RPMI7951 (cell line): Measurements from ENCODE around the gene KCNMA1. TPM values are rescaled to one million over a fixed set of nuclear protein-coding genes. Genes with fewer than 3 reads are reported as not detected.
"Not testable (repeated sequence)": the region's sequence is repeated elsewhere in the genome, so short reads cannot be mapped to it uniquely, and the experiment has no call there.

Source experiments
- DNase-seq: peaks from one replicate; pipeline ENCODE4 v3.0.0-alpha.2; 2012; ENCODE audit warnings: low read depth
- total RNA-seq: library from RNA; depleted of rRNA; stranded (reverse); fragments of >200 nt; shearing (Covaris generic); gene quantifications from 2 replicates; pipeline ENCODE4 v1.2.3, GENCODE V29; 2014; rRNA removed

KCNMA1 gene
- total RNA-seq, result 33.7 and 47.7 TPM in 2 replicates

- peak; percentile 61 for DNase-seq
Observed at GRCh38 chr10:77637532-77638320, at the start of gene KCNMA1. Gene KCNMA1 (minus strand): TSS chr10:77637808.

GRCh38 chr10:77686650-77687417 is 49.2 kb upstream of the KCNMA1 start:
- DNase-seq, result no peak

GRCh38 chr10:77686096-77686495 is 48.5 kb upstream of the KCNMA1 start:
- no peak for DNase-seq

GRCh38 chr10:77685432-77685831 is 47.8 kb upstream of the KCNMA1 start:
- DNase-seq, result no peak

GRCh38 chr10:77683088-77683432 is 45.5 kb upstream of the KCNMA1 start:
- not testable (repeated sequence) for DNase-seq

- no peak for DNase-seq
Observed at GRCh38 chr10:77682393-77683087, 44.9 kb upstream of the KCNMA1 start.

DNA sequence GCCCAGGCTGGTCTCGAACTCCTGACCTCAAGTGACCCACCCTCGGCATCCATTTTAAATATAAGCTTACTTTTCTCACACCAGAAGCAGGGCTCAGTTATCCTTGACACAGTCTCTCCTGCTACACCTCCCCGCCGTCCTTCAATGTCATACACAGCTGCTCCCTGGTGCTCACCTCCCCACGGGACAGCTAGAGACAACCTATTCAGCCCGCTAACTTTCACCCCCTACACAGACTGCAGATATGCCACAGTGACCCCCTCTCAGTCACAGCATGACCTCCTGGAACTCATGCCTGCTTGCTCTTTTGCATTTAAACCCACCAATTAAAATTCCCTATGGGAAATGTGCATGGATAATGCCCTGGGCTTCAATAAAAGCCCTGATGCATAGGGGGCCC is 44.2 kb upstream of the KCNMA1 start:
- DNase-seq, result no peak

DNA sequence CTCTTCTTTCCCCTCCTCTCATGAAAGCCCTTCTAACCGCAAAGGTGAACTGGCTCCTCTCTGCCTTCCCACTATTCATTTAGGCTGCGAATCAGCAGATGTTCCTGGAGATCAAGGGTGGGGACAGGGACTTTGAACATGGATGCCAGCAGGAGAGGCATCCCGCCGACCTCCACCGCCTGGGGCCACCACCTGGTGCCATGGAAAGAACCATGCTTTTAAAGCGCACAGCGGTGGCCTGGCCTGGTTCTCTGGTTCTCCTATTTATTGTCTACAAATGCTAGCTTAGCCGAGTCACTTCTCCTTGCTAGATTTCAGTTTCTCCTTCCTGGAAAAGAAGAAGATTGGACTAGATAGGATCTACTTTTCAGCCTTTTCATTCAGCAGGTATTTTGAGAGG is 43.2 kb upstream of the KCNMA1 start:
- DNase-seq, result no peak

- DNase-seq, result no peak
Observed at GRCh38 chr10:77680065-77680464, 42.5 kb upstream of the KCNMA1 start.

GRCh38 chr10:77679217-77679616 is 41.6 kb upstream of the KCNMA1 start:
- DNase-seq, result no peak

GRCh38 chr10:77678146-77678545 is 40.5 kb upstream of the KCNMA1 start:
- no peak for DNase-seq

DNA sequence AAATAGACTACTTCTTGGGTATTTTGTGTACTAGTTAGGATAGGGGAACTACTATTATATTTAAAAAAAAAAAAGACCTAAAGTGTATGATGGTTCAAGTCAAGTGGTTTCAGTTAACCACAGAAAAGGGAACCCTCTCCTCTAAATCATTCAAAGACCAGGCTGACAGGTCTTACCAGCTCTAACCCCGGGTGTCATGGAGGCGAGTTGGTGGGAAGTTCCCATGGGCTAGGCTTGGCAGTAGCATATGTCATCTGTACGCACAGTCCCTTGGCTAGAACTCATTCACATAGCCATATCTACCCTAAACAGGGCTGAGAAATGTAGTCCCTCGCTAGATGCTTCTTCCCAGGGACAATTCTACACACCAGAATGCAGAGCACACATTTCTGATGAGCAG is 37.7 kb upstream of the KCNMA1 start:
- DNase-seq, result no peak

DNA sequence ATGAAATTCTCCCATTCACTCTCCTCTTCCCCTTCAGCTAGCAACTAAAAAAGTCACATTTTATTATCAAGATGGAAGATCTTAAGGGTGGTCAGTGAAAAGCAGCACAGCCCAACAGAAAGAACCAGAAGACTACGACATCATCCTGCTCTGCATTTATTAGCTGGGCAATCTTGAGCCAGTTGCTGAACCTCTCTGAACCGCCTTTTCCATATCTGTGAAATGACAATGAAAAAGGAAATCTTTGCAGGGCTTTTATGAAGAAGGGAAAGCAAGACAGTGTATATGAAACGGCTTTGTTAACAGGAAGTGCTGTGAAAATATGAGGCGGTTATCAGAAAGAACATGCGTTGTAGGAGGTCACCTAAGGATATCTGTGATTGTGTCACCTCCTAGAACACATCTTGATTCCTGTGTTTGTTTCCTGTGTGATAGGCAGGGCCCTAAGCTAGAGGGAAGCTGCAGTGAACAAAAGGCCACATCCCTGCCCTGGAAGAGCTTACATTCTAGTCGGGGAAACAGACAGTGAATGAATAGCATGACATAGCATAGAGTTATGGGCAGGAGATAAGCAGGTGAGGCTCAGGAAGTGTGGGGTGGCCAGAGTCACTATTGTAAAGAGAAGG is 36.0 kb upstream of the KCNMA1 start:
- DNase-seq, result no peak

DNA sequence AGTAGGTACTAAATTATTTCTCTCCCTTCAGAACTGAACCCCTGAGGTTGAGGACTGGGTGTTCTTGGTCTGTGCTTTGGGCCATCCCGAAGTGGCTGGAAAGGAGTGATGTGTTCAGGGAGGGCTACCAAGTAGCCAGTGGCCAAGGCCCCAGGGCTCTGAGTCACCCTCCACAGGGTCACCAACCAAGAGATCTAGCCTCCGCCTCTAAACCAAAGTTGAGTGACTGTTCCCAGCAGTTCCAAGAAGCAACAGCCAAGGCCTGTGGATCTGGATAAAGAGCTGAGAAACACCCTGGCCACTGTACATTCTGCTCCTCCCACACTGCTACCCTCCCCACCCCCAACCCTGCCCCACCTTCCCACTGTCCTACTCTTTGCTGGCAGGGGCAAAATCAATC is 35.5 kb upstream of the KCNMA1 start:
- DNase-seq, result peak; percentile 70

DNA sequence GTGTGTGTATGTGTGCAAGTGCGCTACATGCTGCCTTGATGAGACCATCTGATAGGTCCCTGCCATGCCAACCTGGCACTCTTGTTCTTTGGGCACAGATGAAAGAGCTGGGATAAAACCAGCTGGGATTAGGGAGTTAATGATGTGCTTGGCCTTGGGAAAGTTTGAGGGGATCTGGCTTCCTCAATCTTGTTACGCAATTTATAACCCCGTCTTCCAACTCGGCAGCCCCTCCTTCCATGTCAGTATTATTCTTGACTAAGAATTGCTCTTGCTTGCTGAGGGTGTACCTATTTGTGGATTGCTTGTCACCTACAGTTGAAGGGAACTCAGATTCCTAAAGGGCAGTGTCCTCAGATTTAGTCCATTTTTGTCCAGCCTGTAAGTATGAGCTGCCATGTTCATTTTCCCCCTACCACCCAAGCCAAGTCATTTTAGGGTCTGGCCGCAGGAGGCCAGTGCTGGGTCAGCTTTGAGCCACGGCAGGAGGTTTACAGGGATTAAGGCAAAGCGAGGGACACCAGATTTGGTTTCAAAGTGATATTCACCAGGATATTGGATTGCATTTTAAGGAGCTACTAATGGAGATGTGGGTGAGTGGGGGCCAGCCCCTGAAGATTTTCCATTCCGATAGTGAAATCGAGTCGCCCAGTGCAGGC is 34.1 kb upstream of the KCNMA1 start:
- DNase-seq, result no peak

DNA sequence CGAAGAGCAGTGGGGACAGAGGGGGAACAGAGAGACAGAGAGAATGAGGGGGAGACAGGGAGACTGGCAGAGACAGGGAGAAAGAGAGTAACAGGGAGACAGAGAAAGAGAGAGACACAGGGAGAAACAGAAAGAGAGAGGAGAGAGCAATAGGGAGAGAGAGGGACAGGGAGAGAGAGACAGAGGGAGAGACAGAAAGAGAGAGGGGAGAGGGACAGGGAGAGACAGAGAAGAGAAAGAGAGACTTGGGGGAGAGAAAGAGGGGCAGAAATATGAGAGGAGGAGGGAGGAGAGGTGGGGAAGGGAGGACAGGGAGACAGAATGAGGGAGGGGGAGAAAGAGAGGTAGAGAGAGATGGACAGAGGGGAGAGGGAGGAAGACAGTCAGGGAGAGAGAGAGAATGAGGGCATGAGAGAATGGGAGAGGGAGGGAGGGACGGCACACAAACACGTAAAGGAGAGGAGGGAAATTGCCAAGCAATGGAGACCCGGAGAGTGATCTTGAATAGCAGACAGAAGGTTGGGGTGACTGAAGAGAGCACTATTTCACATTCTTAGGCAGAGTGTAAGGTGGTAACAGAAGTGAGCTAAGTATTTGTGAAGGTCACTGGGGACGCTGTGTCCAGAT is 33.3 kb upstream of the KCNMA1 start:
- no peak for DNase-seq

DNA sequence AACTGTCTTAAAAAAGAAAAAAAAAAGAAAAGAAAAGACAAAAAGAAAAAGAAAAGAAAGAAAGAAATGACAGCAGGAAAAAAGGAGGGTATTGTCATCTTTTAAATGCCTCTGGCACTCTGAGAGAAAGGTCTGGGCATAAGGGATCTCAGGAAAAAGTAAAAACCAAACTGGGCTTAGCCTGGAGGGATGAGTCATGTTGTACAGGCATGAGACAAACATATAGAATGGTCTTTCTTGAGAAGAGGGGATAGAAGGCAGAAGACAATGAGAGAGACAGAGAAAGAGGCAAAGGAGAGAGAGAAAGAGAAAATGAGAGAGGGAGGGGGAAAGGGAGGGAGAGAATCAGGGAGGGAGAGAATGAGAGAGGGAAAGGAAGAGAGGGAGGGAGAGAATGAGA is 32.3 kb upstream of the KCNMA1 start:
- DNase-seq, result peak; percentile 27

DNA sequence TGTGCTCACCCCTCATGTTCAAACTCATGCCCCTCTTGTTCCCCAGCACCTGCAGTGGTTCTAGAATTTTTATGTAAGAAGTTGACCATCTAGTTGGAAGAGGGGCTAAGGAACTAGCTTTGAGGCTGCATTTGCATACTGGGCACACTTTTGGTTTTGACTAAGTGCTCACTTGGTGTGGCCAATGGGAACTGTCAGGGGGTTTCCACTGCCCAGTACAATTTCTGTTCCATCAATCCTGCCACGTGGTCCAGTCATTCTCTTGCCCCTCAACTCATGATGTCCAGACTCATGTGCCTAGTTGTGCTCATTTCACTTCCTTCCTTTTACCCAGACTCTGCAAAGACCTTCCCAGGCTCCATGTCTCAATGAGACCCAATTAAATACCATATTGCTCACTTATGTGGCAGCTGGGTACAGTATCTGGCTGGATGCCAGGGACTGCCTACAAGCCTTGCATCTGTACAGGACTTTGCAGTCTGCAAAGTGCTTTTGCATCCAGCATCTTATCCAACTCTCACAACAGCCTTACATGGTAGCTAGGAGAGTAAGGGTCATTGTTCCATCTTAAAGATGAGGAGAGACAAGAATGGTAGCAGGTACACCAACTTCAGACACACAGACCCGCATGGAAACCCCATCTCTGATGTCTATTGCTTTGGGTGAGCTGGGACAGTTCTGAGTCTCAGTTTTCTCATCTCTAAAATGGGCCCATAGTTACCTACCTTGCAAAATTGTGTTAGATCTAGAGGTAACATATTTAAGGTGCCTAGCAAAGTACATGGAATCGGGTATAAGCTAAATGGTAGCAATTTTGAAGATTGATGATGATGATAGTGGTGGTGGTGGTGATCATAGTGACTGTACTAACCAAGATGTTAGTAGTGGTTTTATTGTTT is 30.1 kb upstream of the KCNMA1 start:
- no peak for DNase-seq

DNA sequence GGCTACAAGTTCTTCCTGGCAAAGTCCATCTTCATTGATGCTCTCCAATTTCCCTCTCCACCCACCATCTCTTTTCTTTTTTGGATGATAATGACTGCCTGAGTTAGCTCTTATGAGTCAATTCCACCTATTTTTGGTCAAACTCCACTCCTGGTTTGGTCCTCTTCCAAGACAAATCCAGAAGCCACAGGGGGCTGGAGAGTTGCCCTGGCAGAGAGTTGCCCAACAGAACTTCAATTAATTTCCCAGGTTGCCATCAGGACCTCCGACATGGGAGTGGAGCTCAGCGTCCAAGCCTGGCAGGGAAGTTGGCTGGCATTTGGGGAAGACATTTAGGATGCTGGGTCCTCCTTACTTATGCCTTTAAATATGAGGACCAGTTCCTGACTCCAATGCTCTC is 29.2 kb upstream of the KCNMA1 start:
- peak; percentile 63 for DNase-seq

DNA sequence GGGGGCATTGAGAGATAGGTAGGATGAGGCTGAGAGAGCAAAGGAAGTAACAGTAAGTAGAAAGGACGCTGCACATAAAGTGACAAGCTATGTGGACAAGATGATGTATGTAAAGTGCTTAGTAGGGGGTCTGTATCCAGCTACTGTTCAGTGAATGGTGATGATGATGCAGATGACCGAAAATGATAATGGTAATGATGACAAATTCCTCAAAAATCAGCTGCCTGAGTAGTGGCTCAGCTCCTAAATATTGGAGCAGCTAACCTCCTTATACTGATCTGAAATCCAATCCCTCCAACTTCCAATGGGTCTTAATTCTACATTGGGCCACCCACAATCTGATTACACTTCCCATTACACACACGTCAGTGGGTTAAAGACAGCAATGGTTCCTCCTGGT is 27.1 kb upstream of the KCNMA1 start:
- no peak for DNase-seq
